Transverse colon (tissue), 4 donors: ENCODE results near the gene ANKRD34A.

Experiments
- POLR2A ChIP-seq: fragments of 450-650 bp; IDR thresholded peaks from one replicate; pipeline ENCODE4 v1.6.1; 2016; ENCODE audit warnings: antibody characterized with exemption, mild to moderate bottlenecking, moderate library complexity
- POLR2AphosphoS5 ChIP-seq, 3 donors: sonication (generic); formaldehyde crosslinking; IDR thresholded peaks; one replicate each; pipeline ENCODE4 v1.6.1; 2016; ENCODE audit warnings: antibody characterized with exemption in 3 of 3
- TF ChIP-seq, protein P1 (sequence below), 5 experiments: fragments of 200-600 bp in 3 of 5; fragments of 450-650 bp in 2 of 5; sonication (generic) in 3 of 5; IDR thresholded peaks; 1 replicate in 2 of 5; 2 replicates in 3 of 5; pipeline ENCODE4 v1.5.1; 2016 to 2017; ENCODE audit warnings: antibody characterized with exemption in 5 of 5, inconsistent platforms in 3 of 5, mild to moderate bottlenecking in 2 of 5, moderate library complexity in 1 of 5

DNA sequence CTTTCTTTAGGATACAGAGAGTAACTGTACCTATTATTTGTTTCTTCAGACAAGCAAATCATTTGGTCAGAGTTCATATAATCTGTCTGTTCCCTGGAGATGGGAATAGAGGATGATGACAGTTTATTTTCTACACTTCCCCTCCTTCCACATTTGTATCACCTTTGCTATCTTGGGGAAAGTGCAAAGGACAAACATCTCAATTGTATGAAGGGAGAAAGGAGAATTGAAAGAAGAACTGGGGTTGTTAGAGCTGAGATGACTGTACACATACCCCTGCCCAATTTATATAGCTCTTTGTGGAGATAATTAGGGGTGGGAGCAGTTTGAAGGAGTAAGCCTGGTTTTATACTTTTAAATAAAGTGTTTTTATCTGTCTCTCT, 14.1 kb upstream of the ANKRD34A start:
- TF ChIP-seq, protein P1, sequence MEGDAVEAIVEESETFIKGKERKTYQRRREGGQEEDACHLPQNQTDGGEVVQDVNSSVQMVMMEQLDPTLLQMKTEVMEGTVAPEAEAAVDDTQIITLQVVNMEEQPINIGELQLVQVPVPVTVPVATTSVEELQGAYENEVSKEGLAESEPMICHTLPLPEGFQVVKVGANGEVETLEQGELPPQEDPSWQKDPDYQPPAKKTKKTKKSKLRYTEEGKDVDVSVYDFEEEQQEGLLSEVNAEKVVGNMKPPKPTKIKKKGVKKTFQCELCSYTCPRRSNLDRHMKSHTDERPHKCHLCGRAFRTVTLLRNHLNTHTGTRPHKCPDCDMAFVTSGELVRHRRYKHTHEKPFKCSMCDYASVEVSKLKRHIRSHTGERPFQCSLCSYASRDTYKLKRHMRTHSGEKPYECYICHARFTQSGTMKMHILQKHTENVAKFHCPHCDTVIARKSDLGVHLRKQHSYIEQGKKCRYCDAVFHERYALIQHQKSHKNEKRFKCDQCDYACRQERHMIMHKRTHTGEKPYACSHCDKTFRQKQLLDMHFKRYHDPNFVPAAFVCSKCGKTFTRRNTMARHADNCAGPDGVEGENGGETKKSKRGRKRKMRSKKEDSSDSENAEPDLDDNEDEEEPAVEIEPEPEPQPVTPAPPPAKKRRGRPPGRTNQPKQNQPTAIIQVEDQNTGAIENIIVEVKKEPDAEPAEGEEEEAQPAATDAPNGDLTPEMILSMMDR (IDR thresholded peaks at IDR 0.05) = no peak
- TF ChIP-seq POLR2A (no peak), POLR2AphosphoS5 (IDR thresholded peaks at IDR 0.05) (no peak)
